NCI-H2107 treated with DMSO at 0.1 percent for 48 hours (cell line): ENCODE measurements around the gene FAM32A.

Experiments used
- DNase-seq: peaks from one replicate; lab custom pipeline; 2025; ENCODE audit not compliant: unreplicated experiment; lab: John Stamatoyannopoulos, UW

The FAM32A gene

DNA sequence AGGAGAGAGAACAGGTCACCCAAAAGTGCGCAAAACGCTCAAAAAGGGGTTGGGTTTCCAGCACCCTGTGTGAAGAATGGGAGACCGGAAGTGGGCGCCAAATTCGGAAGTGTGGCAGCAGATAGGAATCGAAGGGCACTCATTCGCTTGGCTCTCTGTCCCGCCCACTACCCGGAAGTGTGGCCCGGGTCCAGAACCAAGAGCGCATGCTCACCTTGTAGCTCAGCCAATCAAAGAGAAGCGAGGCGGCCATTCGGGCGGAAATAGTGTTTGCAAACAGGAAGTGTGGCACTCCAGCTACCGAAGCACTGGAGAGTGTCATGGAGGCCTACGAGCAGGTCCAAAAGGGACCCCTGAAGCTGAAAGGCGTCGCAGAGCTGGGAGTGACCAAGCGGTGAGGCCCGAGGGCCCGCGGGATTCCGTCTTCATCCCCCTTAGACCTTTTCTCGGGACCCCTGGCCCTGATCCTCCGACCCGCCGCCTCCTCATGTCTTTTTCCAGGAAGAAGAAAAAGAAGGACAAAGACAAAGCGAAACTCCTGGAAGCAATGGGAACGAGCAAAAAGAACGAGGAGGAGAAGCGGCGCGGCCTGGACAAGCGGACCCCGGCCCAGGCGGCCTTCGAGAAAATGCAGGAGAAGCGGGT, at the start of gene FAM32A:
Gene FAM32A, plus strand, starts transcription at position 288 of the 645 bp plus-strand sequence. Its CDS starts 33 bp downstream, at position 321.
- peak; percentile 96 for DNase-seq

DNA sequence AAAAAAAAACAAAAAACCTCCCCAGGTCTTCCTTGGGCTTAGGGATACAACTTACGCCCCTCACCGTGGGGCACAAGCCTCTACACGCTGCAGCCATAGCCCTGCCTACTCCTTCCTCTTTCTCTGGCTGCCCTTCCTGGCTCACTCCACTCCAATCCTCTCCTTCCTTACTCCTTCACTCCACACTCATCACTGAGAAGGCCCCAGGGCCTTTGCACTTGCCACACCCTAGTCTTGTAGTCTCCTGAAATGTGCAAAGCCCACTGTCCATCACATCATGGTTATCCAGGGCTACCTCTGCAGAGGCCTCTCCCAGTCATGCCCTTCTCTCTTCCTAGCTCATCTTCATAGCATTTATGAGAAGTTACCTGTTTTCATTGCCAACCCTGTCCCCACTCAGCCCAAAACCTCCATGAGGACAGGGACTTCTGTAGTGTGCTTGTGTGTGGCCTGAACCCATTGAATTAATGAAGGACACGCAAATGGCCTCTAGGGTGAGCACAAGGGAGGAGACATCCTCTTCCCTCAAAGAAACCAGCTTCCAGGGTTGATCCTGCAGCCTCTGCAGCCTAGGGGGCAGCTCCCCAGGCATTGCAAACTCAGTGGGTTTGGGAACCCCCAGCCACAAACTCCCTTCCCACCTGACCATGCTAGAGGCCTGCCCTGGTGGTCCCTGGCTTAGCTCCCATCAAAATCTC, 49.6 kb upstream of the FAM32A start:
- DNase-seq: no peak

DNA sequence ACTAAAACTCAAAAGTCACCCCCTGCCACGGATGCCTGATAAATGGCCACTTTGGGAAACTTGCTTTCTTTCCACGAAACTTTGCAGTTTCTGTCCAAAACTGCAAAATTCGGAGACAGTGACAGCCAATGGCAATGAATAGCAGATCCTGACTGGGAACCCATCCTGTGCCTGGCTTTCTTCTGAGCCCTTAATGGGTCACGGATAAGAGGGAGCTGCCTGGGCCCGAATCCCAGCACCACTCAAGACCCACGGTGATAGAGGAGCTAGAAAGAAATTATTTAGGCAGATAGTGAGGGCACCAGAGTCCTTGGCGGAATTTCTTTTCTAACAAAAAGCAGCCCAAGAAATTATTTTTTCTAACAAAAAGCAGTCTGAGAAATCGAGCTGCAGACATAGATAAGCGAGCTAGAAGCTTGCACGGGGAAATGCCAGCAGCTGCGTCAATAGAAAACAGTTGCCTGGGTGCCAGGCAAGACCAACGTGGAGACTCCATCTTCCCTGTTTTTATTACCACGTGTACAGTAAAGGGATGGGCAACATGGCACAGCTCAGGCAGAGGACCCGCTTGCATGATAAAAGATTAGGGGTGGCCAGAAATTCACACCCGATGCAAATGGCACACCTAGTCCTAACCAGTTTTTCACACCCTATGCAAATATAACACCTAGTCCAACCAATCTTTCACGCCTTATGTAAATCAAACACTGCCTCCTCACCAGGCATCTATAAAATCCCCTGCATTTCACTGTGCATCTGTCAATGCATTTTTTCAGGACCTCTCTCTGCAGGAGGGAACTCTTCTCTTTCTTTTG, 48.8 kb upstream of the FAM32A start:
- no peak for DNase-seq

GRCh38 chr19:16139752-16140151, 45.5 kb upstream of the FAM32A start:
- DNase-seq: no peak

DNA sequence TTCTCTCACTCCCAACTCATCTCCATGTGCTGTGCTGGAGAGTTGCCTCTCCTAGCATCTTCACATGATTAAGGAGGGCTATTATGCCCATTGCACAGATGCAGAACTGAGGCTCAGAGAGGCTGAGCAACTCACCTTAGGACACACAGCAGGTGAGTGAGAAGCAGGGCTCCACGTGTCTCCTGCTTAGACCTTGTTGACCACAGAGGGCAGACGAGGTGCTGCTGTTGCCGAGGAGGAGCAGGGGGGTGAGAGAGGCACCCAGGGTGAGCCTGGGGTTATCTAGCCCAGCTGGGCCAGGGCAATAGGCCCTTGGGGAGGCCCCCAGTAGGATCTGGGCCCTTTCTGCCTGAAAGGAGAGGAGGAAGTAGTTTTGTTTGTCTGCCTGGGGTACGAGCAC, 44.2 kb upstream of the FAM32A start:
- DNase-seq: no peak

DNA sequence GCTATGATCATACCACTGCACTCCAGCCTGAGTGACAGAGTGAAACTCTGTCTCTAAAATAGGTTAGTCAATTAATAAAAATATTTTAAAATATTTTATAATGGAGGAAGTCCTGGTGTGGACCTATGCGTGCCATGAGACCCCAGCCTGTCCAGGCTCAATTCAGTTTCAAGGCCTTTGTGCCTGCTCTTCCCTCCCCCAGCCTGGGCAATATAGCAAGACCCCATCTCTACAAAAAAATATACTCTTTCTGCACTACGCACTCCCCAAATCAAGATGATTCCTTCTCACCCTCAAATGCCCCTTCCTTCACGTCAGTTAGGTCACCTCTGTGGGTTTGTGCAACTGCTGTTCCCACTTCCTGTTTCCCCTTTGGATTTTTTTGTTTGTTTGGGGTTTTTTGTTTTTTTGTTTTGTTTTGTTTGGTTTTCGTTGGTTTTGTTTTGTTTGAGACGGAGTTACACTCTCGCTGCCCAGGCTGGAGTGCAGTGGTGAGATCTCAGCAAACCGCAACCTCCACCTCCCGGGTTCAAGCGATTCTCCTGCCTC, 43.1 kb upstream of the FAM32A start:
- DNase-seq: no peak

GRCh38 chr19:16143399-16144215, 41.6 kb upstream of the FAM32A start, which contains the start of gene HSH2D:
Gene HSH2D, plus strand, starts transcription at chr19:16143685. Its CDS starts 5,066 bp downstream, at chr19:16148751.
- peak; percentile 32 for DNase-seq

DNA sequence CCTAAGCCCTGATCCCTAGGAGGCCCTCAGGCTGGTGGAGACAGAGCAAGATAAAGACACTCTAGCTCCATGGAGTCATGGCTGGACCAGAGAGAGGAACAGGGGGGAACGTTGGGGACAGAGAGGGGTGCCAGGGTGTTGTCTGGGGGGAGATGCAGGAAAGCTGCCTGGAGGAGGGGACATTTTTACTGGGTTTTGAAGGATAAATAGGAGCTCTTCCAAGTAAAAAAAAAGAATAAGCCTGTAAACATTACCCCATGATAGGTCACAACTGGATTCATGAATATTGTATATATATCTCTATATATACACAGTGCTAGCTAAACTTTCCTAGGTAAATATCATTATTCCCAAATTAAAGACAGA, 41.0 kb upstream of the FAM32A start:
- no peak for DNase-seq

- DNase-seq: no peak
Measured at GRCh38 chr19:16146112-16146511, 39.1 kb upstream of the FAM32A start.

DNA sequence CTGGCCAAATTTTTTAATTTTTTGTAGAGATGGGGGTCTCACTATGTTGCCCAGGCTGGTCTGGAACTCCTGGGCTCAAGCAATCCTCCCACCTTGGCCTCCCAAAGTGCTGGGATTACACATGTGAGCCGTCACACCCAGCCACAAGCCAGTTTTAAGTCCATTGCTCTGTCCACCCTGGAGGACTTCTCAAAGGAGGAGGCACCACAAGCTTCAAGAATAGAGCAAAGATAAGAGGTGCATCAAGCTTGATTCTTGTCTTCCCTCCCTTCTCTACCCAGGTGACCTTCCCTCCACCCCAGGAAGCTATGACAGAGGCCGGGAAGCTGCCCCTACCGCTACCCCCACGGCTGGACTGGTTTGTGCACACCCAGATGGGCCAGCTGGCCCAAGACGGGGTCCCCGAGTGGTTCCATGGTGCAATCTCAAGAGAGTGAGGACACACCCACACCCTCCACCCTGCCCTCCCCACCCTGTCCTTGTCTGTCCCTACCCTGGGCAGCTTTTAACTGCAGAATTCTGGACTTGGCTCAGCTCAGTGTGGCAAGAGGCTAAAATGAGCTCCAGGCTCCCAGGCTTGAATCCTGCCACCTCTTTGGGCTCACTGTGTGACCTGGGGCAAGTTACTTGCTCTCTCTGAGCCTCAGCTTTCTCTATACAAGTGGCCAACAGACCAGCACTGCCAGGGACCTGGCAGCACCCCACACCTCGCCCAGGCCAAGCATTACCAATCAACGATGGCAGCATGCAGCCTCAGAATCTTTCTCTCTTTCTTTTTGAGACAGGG, 36.6 kb upstream of the FAM32A start:
- no peak for DNase-seq

- DNase-seq: no peak
Measured at GRCh38 chr19:16153582-16154336, 31.5 kb upstream of the FAM32A start.

DNA sequence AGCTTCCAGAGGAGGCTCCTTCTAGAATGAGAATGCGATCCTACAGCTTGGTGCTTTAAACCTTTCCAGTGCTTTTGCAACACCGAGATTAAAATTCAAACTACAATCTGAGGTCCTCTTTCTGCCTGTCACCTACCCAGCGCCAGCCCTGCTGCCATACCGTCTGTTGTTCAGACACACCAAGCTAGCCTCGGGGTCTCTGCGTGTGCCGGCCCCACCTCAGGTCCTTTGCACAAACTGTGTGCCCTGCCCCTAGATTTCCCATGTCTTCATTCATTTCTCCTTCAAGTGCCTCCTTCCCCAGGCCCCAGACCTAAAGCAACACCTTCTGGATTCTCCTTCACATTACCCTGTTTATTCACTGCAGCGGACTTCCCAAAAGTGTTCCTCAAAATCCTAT, 30.7 kb upstream of the FAM32A start:
- no peak for DNase-seq

- no peak for DNase-seq
Measured at GRCh38 chr19:16155128-16155527, 30.1 kb upstream of the FAM32A start.

DNA sequence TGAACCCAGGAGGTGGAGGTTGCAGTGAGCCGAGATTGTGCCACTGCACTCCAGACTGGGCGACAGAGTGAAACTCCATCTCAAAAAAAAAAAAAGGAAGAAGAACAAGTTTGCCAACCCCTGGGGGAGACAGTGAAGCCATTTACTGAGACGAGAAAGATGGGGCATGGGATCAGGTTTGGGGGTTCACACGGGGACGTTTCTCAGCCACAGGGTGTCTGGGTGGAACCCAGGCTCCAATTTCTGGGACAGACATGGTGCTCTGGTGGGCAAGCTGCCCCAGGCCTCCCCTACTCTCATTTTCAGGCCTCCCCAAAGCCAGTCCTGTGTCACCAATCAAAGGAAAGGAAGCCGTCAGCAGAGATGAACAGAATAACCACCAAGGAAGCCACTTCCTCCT, 28.3 kb upstream of the FAM32A start:
- DNase-seq: no peak

GRCh38 chr19:16157601-16158000, 27.6 kb upstream of the FAM32A start:
- no peak for DNase-seq

GRCh38 chr19:16159655-16160054, 25.6 kb upstream of the FAM32A start:
- no peak for DNase-seq

DNA sequence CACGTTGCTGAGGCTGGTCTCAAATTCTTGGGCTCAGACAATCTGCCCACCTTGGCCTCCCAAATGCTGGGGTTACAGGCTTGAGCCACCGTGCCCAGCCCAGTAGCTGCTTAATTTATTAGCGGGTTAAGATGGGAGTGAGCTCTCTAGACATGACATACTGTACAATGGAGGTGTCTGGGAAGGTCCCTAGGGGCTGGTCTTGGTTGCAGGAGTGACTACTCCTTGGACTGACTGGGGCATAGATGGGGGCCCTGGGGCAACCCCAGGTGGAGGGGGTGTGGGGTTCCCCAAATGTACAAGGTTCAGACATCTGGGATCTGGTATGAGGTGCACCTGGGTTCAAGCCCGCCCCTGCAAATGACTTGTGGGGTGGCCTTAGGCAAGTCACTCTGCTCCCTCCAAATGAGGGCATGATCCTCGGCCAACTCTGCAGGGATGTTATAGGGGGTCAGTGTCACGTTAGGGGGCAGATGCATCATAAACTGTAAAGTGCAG, 24.7 kb upstream of the FAM32A start:
- no peak for DNase-seq

DNA sequence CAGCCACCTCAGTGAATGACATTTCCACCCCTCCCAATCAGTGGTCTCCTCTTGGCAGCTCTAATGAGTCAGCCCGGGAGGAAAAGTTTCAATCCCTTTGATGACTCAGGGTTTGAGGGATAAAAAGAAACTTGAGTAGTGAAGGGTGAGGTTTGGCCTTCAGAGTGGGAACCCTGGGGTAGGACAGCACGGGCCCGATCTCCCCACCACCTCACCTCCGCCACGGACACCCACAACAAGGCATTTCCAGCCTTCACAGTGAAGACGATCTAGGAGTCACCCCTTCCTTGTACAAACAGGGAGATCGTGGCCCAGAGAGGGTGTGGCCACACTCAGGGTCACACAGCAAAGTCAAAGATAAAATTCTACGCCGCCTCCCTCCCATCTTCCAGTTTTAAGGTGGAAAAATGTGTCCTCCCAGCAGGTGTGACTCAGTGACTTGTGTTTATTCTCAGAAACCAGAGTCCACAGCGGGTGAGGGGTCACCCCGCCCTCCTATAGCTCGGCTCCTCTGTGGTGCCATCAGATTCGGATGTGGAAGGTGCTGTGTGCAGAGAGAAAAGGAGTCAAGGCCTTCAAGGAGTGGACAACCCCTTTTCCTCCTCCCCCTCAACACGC, 24.2 kb upstream of the FAM32A start:
- DNase-seq: no peak

GRCh38 chr19:16161840-16162239, 23.4 kb upstream of the FAM32A start:
- DNase-seq: no peak
